ENCODE measurements around the gene LSM10. TPM values are rescaled to one million over a fixed set of nuclear protein-coding genes. Genes with fewer than 3 reads are reported as not detected.

The LSM10 gene
- total and polyA plus RNA-seq, 9 of the 15 experiments (the other 6 are each of a cell fraction or from before 2014, with no cell fraction given), result 13.2 to 146 (median 68.9) TPM

DNA sequence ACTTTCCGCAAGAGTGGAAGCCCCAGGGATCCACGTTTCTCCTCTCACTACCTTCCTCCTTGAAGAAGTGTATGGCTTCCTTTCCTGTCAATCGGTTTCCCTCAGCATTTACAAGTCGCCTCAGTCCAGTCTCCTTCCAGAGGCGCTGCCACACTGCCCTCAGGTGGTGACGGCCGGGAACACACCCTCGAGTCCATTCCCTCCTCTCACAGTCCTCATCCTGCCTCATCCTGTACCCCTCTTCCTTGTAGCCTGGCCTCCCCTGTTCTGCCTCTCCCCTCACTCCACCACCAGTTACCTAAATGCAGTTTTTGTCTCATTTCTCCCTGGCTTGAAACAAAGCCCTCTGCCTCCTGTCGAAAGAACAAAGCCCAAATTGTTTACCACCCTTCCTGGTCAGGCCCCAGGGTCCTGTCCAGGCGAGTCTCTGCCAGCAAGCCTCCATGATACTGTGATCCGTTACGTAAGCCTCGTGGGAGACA lies 23.2 kb upstream of the LSM10 start (continued):
- TF ChIP-seq TOE1 (IDR thresholded peaks at IDR 0.05; ENCODE audit: borderline replicate concordance) (peak; percentile 39; the same call in 1 of the 2 replicates), TOE1 (CRISPR knock-in tag; IDR thresholded peaks at IDR 0.05; ENCODE audit: borderline replicate concordance, low read depth) (no peak), FOXK2 (conservative IDR thresholded peaks at IDR 0.05 in 1 of 2, IDR thresholded peaks at IDR 0.05 in 1 of 2; ENCODE audit: low read depth in 2 of 2) (0 out of 4 replicates have a peak, but pooled peaks of 1 of the 2 experiments have one; percentile 14), NCOR1 (IDR thresholded peaks at IDR 0.05) (no peak), ARID2 (IDR thresholded peaks at IDR 0.05) (peak; percentile 90), ZNF282 (CRISPR knock-in tag; IDR thresholded peaks at IDR 0.05) (no peak), MCM3 (IDR thresholded peaks at IDR 0.05) (no peak), NCOA4 (IDR thresholded peaks at IDR 0.05; ENCODE audit: partially characterized antibody) (peak; percentile 14)
- TF ChIP-seq, protein P1, sequence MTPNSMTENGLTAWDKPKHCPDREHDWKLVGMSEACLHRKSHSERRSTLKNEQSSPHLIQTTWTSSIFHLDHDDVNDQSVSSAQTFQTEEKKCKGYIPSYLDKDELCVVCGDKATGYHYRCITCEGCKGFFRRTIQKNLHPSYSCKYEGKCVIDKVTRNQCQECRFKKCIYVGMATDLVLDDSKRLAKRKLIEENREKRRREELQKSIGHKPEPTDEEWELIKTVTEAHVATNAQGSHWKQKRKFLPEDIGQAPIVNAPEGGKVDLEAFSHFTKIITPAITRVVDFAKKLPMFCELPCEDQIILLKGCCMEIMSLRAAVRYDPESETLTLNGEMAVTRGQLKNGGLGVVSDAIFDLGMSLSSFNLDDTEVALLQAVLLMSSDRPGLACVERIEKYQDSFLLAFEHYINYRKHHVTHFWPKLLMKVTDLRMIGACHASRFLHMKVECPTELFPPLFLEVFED (CRISPR knock-in tag; conservative IDR thresholded peaks at IDR 0.05), result peak; percentile 92
- TF ChIP-seq, protein P2, sequence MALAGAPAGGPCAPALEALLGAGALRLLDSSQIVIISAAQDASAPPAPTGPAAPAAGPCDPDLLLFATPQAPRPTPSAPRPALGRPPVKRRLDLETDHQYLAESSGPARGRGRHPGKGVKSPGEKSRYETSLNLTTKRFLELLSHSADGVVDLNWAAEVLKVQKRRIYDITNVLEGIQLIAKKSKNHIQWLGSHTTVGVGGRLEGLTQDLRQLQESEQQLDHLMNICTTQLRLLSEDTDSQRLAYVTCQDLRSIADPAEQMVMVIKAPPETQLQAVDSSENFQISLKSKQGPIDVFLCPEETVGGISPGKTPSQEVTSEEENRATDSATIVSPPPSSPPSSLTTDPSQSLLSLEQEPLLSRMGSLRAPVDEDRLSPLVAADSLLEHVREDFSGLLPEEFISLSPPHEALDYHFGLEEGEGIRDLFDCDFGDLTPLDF (CRISPR knock-in tag; IDR thresholded peaks at IDR 0.05), result no peak
- TF ChIP-seq, protein P3, sequence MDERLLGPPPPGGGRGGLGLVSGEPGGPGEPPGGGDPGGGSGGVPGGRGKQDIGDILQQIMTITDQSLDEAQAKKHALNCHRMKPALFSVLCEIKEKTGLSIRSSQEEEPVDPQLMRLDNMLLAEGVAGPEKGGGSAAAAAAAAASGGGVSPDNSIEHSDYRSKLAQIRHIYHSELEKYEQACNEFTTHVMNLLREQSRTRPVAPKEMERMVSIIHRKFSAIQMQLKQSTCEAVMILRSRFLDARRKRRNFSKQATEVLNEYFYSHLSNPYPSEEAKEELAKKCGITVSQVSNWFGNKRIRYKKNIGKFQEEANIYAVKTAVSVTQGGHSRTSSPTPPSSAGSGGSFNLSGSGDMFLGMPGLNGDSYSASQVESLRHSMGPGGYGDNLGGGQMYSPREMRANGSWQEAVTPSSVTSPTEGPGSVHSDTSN (CRISPR knock-in tag; IDR thresholded peaks at IDR 0.05; ENCODE audit: low read depth), result no peak
- TF ChIP-seq, protein P3 (tag; conservative IDR thresholded peaks at IDR 0.05; ENCODE audit: low read depth), result peak; percentile 72
- TF ChIP-seq, protein P4, sequence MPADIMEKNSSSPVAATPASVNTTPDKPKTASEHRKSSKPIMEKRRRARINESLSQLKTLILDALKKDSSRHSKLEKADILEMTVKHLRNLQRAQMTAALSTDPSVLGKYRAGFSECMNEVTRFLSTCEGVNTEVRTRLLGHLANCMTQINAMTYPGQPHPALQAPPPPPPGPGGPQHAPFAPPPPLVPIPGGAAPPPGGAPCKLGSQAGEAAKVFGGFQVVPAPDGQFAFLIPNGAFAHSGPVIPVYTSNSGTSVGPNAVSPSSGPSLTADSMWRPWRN (IDR thresholded peaks at IDR 0.05; ENCODE audit: low read depth), result no peak

All from K562 (cell line).